Esophagus squamous epithelium (tissue), 5 donors: ENCODE data around the gene KRT35. TPM values are rescaled to one million over a fixed set of nuclear protein-coding genes. Genes with fewer than 3 reads are reported as not detected.

Experiments used
- DNase-seq: peaks from one replicate; lab custom pipeline; 2025; lab: John Stamatoyannopoulos, UW
- H3K27ac ChIP-seq, 4 donors: fragments of 200-600 bp; sonication (generic); one replicate each; pipeline ENCODE4 v1.5.1; 2016 to 2019; ENCODE audit warnings: mild to moderate bottlenecking in 1 of 4
- H3K27me3 ChIP-seq, 4 donors: fragments of 200-600 bp; sonication (generic); 1 replicate in 3 of 4; 2 replicates in 1 of 4; pipeline versions ENCODE4 v1.5.1 to v1.6.0; 2017 to 2021; ENCODE audit warnings: antibody characterized with exemption in 1 of 4
- H3K36me3 ChIP-seq, 3 donors: fragments of 200-600 bp; sonication (generic); one replicate each; pipeline ENCODE4 v1.5.1; 2016 to 2019
- H3K4me1 ChIP-seq, 3 donors: fragments of 200-600 bp; sonication (generic); one replicate each; pipeline ENCODE4 v1.5.1; 2017 to 2019
- H3K4me3 ChIP-seq, 4 donors: fragments of 200-600 bp; sonication (generic); 1 replicate in 3 of 4; 2 replicates in 1 of 4; pipeline ENCODE4 v1.5.1; 2016 to 2019; ENCODE audit warnings: mild to moderate bottlenecking in 2 of 4, moderate library complexity in 1 of 4
- H3K9me3 ChIP-seq, 3 donors: fragments of 200-600 bp; sonication (generic); one replicate each; pipeline ENCODE4 v1.5.1; 2016 to 2019
- CTCF ChIP-seq, 6 experiments: fragments of 450-650 bp in 4 of 6; fragments of 200-600 bp in 2 of 6; sonication (generic) in 2 of 6; IDR thresholded peaks; one replicate each; pipeline ENCODE4 v1.5.1; 2016 to 2019; ENCODE audit warnings: antibody characterized with exemption in 6 of 6, mild to moderate bottlenecking in 4 of 6, moderate library complexity in 4 of 6
- POLR2A ChIP-seq, 4 donors: fragments of 450-650 bp; IDR thresholded peaks; one replicate each; pipeline ENCODE4 v1.6.1; 2017; ENCODE audit warnings: antibody characterized with exemption in 4 of 4, mild to moderate bottlenecking in 4 of 4, moderate library complexity in 3 of 4
- WGBS, 2 donors: methylation state at CpG; one replicate each; pipeline ENCODE4 v1.1.5; 2018; 5-methylcytosine and 5-hydroxymethylcytosine counted together
- intact Hi-C: fragments of 100-400 bp; cut with DNase I; formaldehyde crosslinking; loops from one replicate; pipeline ENCODE4 v1.15.0; 2022
- total RNA-seq, 4 donors: library from RNA; depleted of rRNA; stranded (reverse); fragments of >200 nt; gene quantifications; one replicate each; pipeline ENCODE4 v1.1.0, GENCODE V29; 2016
- donor health status: DM: yes; HTN: yes; CAD: no.

The KRT35 gene
- total RNA-seq, 4 donors from 2014 or later = not detected

- Histone ChIP-seq H3K4me3 (peak overlapping the region in 1 of 4 donors; percentile 54), H3K9me3 (no peaks in the 10 kb centered on the region), H3K27ac (peak overlapping the region; percentile 76 to 92 (median 88)), H3K36me3 (peaks cover 0 to 28% (median 0%) of the 10 kb centered on the region in 3 donors), H3K4me1 (peaks cover 25 to 100% (median 39%) of the 10 kb centered on the region in 3 donors), H3K27me3 (peaks cover 0 to 3% (median 0%) of the 10 kb centered on the region in 4 donors)
- 13 to 52% methylated on average over 7 to 8 of the region's 10 CpGs for WGBS, 2 donors
- no peak for DNase-seq
- no peak for TF ChIP-seq CTCF (IDR thresholded peaks at IDR 0.05)
- TF ChIP-seq POLR2A (IDR thresholded peaks at IDR 0.05) = no peak
- intact Hi-C loops = no loop called here
These were observed 26.4 kb upstream of the KRT35 start for GRCh38 chr17:41507315-41507880.

- intact Hi-C loops = no loop called here
- peaks cover 19 to 94% (median 39%) of the 10 kb centered on the region in 3 donors for H3K4me1 ChIP-seq
- peaks cover 0 to under 1% (median 0%) of the 10 kb centered on the region in 4 donors for H3K27me3 ChIP-seq
- peak overlapping the region; percentile 76 to 92 (median 88) for H3K27ac ChIP-seq
- H3K9me3 ChIP-seq = no peaks in the 10 kb centered on the region
- TF ChIP-seq POLR2A (IDR thresholded peaks at IDR 0.05) (no peak), CTCF (IDR thresholded peaks at IDR 0.05) (no peak)
- 55 to 60% methylated on average over 13 to 14 of the region's 14 CpGs for WGBS, 2 donors
- H3K36me3 ChIP-seq = peaks cover 0 to 41% (median 0%) of the 10 kb centered on the region in 3 donors
- H3K4me3 ChIP-seq = peak overlapping the region in 3 of 4 donors; percentile 52 to 56 (median 54)
- DNase-seq = no peak
These were observed 25.1 kb upstream of the KRT35 start for GRCh38 chr17:41505809-41506767.

- peaks cover 0 to 42% (median 0%) of the 10 kb centered on the region in 3 donors for H3K36me3 ChIP-seq
- peak within 1 kb of the TSS; percentile 45 to 56 (median 53) for H3K4me3 ChIP-seq
- TF ChIP-seq POLR2A (IDR thresholded peaks at IDR 0.05) (peak in 3 of 4 donors; percentile 36 to 80 (median 52)), CTCF (IDR thresholded peaks at IDR 0.05) (no peak)
- no peaks in the 10 kb centered on the region for H3K9me3 ChIP-seq
- H3K27ac ChIP-seq = peak within 1 kb of the TSS; percentile 76 to 92 (median 88)
- DNase-seq = no peak
- no peaks in the 10 kb centered on the region for H3K27me3 ChIP-seq
- intact Hi-C loops = no loop called here
- 46 to 50% methylated on average over 3 of the region's 17 CpGs for WGBS, 2 donors
- H3K4me1 ChIP-seq = peaks cover 11 to 94% (median 32%) of the 10 kb centered on the region in 3 donors
These were observed 24.3 kb upstream of the KRT35 start, which contains the start of gene KRT13 for GRCh38 chr17:41505007-41505808. KRT13 (minus strand) TSS chr17:41505612; CDS start chr17:41505550, 62 bp downstream.

- Histone ChIP-seq H3K4me1 (peaks cover 11 to 94% (median 32%) of the 10 kb centered on the region in 3 donors), H3K9me3 (no peaks in the 10 kb centered on the region), H3K27me3 (peaks cover 0 to 3% (median 0%) of the 10 kb centered on the region in 4 donors), H3K4me3 (peak overlapping the region; percentile 45 to 56 (median 53)), H3K27ac (peak overlapping the region; percentile 74 to 92 (median 88)), H3K36me3 (peaks cover 0 to 42% (median 0%) of the 10 kb centered on the region in 3 donors)
- intact Hi-C loops = no loop called here
- DNase-seq = no peak
- 35 to 41% methylated on average over 5 to 8 of the region's 8 CpGs for WGBS, 2 donors
- TF ChIP-seq POLR2A (IDR thresholded peaks at IDR 0.05) (peak in 1 of 4 donors; percentile 0), CTCF (IDR thresholded peaks at IDR 0.05) (no peak)
These were observed 23.5 kb upstream of the KRT35 start for GRCh38 chr17:41504246-41504977.
